ENCODE data around the gene TMEM184B. TPM values are rescaled to one million over a fixed set of nuclear protein-coding genes. Genes with fewer than 3 reads are reported as not detected.

TMEM184B gene
- polyA plus RNA-seq, 1 donor (not counting 4 experiments of a cell fraction or from before 2014, with no cell fraction given), result 18.8 TPM

DNA sequence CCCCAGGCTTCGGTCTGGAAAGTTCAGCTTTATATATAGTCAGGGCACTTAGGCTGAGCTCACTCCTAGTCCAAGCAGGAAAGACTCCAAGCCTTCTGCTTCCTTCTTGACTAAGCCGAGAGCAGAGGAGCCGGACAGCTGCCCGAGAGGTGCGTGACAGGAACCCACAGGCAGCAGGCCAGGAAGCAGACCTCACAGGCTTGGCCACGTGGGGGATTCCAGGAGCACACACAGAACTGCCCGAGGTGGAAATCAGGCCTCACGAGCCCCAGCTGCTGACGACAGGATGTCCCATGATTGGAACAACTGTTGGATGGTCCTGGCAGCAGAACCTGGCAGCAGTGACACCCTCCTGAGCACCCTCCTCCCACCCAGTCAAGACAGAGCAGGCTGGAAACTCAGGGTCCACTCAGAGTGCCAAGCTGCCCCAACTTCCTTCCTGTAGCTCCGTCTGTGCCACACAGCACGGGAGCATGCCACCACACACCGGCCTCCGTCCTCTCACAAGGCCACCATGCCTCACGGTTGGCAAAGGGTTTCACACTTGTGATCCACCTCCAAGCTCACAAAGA lies 96.6 kb downstream of the TMEM184B start:
- H4K20me1 ChIP-seq (ENCODE audit: control insufficient read depth, extremely low read depth, insufficient read depth, low read length), result no peaks in the 10 kb centered on the region
- TF ChIP-seq, protein P1, sequence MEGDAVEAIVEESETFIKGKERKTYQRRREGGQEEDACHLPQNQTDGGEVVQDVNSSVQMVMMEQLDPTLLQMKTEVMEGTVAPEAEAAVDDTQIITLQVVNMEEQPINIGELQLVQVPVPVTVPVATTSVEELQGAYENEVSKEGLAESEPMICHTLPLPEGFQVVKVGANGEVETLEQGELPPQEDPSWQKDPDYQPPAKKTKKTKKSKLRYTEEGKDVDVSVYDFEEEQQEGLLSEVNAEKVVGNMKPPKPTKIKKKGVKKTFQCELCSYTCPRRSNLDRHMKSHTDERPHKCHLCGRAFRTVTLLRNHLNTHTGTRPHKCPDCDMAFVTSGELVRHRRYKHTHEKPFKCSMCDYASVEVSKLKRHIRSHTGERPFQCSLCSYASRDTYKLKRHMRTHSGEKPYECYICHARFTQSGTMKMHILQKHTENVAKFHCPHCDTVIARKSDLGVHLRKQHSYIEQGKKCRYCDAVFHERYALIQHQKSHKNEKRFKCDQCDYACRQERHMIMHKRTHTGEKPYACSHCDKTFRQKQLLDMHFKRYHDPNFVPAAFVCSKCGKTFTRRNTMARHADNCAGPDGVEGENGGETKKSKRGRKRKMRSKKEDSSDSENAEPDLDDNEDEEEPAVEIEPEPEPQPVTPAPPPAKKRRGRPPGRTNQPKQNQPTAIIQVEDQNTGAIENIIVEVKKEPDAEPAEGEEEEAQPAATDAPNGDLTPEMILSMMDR (optimal IDR thresholded peaks at IDR 0.05 in 1 of 3, IDR thresholded peaks at IDR 0.05 in 1 of 3, conservative IDR thresholded peaks at IDR 0.05 in 1 of 3; ENCODE audit: extremely low read depth in 1 of 3, insufficient read depth in 2 of 3, low read length in 3 of 3), result no peak
- no peak for TF ChIP-seq EZH2 (IDR thresholded peaks at IDR 0.05; ENCODE audit: low read length)
- peaks cover 58% of the 10 kb centered on the region for H3K4me1 ChIP-seq (ENCODE audit: control insufficient read depth, extremely low read depth, insufficient read depth, low read length)
- DNase-seq (ENCODE audit: low read depth, low spot score) (no peak), FAIRE-seq (no peak)
- no peaks in the 10 kb centered on the region for H3K36me3 ChIP-seq (ENCODE audit: control insufficient read depth in 2 of 2, extremely low read depth in 1 of 2, insufficient read depth in 2 of 2, low read length in 2 of 2)
- peak overlapping the region; percentile 3 for H3K27ac ChIP-seq (ENCODE audit: control insufficient read depth, insufficient read depth, low read length)
- H2AFZ ChIP-seq (ENCODE audit: control insufficient read depth, low read length), result no peak overlapping the region
- dilution Hi-C loops (cut with MboI; ENCODE audit: extremely low pct_ligation_motif_present, low sequenced_read_pairs), result no loop called here
- no peaks in the 10 kb centered on the region for H3K79me2 ChIP-seq (ENCODE audit: control insufficient read depth, insufficient read depth, low read length)
- H3K9ac ChIP-seq (ENCODE audit: control insufficient read depth, extremely low read depth, insufficient read depth, low read length), result no peak overlapping the region
- no peaks in the 10 kb centered on the region for H3K27me3 ChIP-seq (ENCODE audit: control insufficient read depth, extremely low read depth, insufficient read depth, low read length)
- H3K4me2 ChIP-seq (ENCODE audit: control insufficient read depth, extremely low read depth, insufficient read depth, low read depth, low read length), result no peak overlapping the region
- H3K9me1 ChIP-seq (ENCODE audit: control insufficient read depth, extremely low read depth, insufficient read depth, low read length), result no peaks in the 10 kb centered on the region
- H3K4me3 ChIP-seq (ENCODE audit: control insufficient read depth in 2 of 3, extremely low read depth in 1 of 3, insufficient read depth in 2 of 3, low read depth in 1 of 3, low read length in 3 of 3), result no peak overlapping the region
- H3K9me3 ChIP-seq (ENCODE audit: control insufficient read depth, low read depth, low read length), result no peaks in the 10 kb centered on the region

DNA sequence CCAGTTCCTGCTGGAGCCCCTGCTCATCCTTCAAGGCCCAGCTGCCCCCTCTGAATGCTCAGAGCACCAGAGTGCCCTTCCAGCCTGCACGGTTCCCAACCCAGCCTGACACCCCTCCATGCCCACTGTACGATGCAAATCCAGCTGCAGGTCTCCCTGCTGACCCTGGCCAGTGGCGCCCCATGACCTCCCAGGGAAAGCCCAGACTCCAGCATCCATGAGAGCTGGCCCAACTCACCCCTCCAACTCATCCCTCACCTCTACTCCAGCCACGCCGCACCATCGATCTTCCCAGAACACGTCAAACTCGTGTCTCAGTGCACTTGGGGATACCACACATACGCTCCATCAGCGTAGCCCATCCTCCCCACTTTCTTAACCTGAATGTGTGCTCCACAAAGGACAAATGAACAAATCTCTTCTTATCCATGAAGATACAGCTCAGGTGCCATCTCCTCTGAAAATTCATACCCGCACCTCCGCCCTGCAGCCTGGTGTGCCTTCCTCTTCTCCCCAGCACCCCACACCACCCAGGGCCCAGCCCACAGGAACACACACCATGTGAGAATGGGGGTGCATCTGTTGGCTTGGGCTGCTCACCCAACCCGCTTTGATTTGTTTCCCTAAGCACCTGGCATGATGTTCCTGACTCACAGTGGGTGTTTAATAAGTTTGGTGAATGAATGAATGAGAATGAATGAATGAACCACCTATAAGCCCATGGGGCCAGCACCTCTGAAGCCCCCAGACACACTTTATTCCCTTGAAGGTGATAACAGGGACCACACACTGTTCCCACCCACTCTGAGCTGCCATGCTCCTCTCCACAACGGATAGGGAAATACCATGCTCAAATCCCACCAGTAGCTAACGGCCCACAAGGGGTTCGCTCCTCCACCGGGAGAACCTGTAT lies 97.3 kb downstream of the TMEM184B start:
- H3K27me3 ChIP-seq (ENCODE audit: control insufficient read depth, extremely low read depth, insufficient read depth, low read length), result no peaks in the 10 kb centered on the region
- H3K9ac ChIP-seq (ENCODE audit: control insufficient read depth, extremely low read depth, insufficient read depth, low read length), result no peak overlapping the region
- no peaks in the 10 kb centered on the region for H3K36me3 ChIP-seq (ENCODE audit: control insufficient read depth in 2 of 2, extremely low read depth in 1 of 2, insufficient read depth in 2 of 2, low read length in 2 of 2)
- DNase-seq (ENCODE audit: low read depth, low spot score), result no peak
- H3K79me2 ChIP-seq (ENCODE audit: control insufficient read depth, insufficient read depth, low read length), result no peaks in the 10 kb centered on the region
- FAIRE-seq, result no peak
- dilution Hi-C loops (cut with MboI; ENCODE audit: extremely low pct_ligation_motif_present, low sequenced_read_pairs), result no loop called here
- H3K4me3 ChIP-seq (ENCODE audit: control insufficient read depth in 2 of 3, extremely low read depth in 1 of 3, insufficient read depth in 2 of 3, low read depth in 1 of 3, low read length in 3 of 3), result no peak overlapping the region
- no peak for TF ChIP-seq EZH2 (IDR thresholded peaks at IDR 0.05; ENCODE audit: low read length)
- TF ChIP-seq, protein P1 (optimal IDR thresholded peaks at IDR 0.05 in 1 of 3, IDR thresholded peaks at IDR 0.05 in 1 of 3, conservative IDR thresholded peaks at IDR 0.05 in 1 of 3; ENCODE audit: extremely low read depth in 1 of 3, insufficient read depth in 2 of 3, low read length in 3 of 3), result no peak
- H3K27ac ChIP-seq (ENCODE audit: control insufficient read depth, insufficient read depth, low read length), result peak overlapping the region; percentile 3
- H3K9me1 ChIP-seq (ENCODE audit: control insufficient read depth, extremely low read depth, insufficient read depth, low read length), result no peaks in the 10 kb centered on the region
- H3K4me2 ChIP-seq (ENCODE audit: control insufficient read depth, extremely low read depth, insufficient read depth, low read depth, low read length), result no peak overlapping the region
- H2AFZ ChIP-seq (ENCODE audit: control insufficient read depth, low read length), result no peak overlapping the region
- H3K9me3 ChIP-seq (ENCODE audit: control insufficient read depth, low read depth, low read length), result no peaks in the 10 kb centered on the region
- peaks cover 52% of the 10 kb centered on the region for H3K4me1 ChIP-seq (ENCODE audit: control insufficient read depth, extremely low read depth, insufficient read depth, low read length)
- no peaks in the 10 kb centered on the region for H4K20me1 ChIP-seq (ENCODE audit: control insufficient read depth, extremely low read depth, insufficient read depth, low read length)

Measured in keratinocyte (primary cell).